HG02938 (cell line): ENCODE data around the gene PGA5.
"Not testable (repeated sequence)": the region's sequence is repeated elsewhere in the genome, so short reads cannot be mapped to it uniquely, and the experiment has no call there.

Source experiments
- ATAC-seq: cut with Tn5 transposase; IDR thresholded peaks from one replicate; pipeline ENCODE4 v1.9.1; 2021; ENCODE audit warnings: mild to moderate bottlenecking, moderate library complexity; ENCODE audit not compliant: unreplicated experiment

PGA5 gene

DNA sequence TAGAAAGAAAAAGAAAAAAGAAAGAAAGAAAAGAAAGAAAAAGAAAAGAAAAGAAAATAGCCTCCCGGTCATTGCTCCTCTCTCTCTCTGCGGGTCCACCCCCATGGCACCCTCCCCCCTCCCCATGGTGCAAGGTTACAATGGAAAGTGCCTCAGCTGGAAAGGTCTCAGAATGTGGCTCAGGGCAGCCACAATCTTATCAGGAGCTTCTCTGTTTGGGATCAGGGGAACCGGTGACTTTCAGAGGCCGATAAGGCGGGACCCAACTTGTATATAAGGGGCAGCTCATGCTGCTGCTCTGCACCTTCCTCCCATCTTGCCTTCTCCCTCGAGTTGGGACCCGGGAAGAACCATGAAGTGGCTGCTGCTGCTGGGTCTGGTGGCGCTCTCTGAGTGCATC, at the start of gene PGA5:
PGA5 (plus strand) TSS at position 301 of the 400 bp plus-strand sequence; CDS start at position 353, 52 bp downstream.
- ATAC-seq = not testable (repeated sequence)

DNA sequence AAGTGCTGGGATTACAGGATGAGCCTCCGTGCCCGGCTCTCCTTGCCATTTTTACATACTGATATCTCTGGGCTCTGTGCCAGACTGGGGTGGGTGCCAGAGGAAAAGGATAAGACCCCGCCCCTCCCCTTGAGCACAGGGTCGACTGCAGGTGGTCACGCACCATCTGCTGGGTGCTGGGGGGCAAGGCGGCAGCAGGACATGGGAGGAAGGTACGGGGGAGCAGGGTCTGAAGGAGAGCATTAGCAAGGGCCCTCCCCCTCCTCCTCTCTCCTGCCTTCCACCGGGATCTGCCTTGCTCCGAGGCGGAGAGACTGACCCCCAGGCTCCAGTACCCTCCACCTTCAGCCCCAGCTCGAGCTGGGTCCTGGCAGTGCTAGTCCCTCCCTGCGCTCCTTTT, 47.4 kb upstream of the PGA5 start:
- no peak for ATAC-seq

DNA sequence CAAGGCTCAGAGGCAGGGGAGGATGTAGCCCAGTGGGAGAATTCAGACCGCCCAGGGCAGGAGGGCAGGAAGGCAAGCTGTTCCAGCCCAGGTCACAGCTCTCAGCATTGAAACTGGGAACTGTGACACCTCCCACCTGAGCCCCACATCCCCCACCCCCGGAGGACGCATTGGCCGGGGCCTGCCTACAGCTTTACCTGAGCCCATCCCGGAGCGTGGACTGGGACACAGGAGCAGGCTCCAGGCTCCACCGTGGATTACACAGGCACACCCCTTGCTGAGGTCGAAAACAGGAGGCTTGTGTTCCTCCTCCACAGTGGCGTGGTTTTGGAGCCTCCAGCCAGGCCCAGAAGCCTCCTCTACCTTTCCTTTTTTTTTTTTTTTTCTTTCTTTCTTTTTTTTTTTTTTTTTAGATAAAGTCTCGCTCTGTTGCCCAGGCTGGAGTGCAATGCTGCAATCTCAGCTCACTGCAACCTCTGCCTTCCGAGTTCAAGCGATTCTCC, 46.8 kb upstream of the PGA5 start:
- ATAC-seq = no peak

DNA sequence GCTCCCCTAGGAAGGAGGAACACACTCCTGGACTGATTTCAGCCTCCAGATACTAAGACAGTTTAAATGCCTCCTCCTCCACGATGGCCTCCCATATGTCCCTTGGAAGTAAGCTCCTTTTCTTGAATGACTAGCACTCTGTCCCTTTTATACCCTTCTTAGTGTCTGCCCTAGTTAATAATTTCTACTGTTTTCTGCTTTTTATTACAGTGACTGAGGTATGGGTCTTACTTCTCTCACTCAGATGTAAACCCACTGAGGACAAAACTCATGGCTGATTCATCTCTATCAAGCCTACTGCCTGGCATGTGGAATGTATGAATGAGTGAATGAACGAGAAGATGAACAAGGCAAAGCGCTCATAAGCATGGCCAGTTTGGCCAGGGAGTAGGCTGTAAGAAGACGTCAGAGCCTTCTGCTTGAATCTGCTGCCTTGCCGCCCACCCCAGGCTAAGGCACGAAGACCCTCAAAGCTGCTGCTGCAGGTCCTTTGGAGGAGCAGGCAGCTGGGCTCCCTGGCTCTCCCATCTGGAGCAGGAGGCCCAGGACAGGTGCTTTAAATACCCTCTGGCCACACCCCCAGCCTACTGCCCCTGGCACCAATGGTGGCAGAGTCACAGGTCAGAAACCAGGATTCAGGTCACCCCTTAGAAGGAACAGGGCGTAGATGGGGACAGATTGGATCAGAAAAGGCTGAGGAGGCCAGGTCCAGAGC, 45.8 kb upstream of the PGA5 start:
- ATAC-seq = no peak

DNA sequence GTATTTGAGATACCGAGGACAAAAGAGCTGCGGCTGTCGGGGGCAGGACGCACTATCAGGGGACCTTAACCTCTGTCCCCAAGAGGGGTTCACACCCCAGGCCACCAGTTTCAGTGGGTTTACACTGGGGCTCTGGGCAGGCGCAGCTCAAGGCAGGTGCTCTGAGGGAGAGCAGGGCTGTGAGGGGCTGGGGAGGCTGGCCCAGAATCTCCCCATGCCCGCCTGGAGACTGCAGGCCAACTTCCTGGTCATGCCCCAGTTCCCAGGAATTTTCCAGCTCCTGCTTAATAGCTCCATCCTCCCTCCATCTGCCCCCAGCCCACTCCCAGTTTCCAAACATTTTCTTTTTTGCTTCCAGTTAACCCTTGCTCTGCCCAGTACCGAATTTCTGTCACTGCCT, 45.3 kb upstream of the PGA5 start:
- no peak for ATAC-seq

DNA sequence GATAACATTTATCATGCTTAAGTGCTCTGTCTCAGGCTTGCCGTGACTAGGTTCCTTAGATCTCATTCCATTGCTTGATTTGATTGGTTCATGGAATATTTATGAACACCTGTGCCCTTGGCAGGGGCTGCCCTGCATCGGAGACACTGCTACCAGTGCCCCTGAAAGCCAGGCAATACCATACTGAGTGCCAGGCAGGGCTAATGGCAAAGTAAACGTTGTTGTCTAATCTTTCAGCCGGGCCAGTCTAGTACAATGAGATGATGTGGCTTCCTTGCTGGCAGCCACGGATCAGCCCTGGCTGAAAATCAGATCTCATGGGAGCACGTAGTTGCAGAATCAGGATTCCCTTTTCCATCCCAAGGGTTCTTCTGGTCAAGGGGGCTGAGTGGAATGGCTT, 42.6 kb upstream of the PGA5 start:
- no peak for ATAC-seq

DNA sequence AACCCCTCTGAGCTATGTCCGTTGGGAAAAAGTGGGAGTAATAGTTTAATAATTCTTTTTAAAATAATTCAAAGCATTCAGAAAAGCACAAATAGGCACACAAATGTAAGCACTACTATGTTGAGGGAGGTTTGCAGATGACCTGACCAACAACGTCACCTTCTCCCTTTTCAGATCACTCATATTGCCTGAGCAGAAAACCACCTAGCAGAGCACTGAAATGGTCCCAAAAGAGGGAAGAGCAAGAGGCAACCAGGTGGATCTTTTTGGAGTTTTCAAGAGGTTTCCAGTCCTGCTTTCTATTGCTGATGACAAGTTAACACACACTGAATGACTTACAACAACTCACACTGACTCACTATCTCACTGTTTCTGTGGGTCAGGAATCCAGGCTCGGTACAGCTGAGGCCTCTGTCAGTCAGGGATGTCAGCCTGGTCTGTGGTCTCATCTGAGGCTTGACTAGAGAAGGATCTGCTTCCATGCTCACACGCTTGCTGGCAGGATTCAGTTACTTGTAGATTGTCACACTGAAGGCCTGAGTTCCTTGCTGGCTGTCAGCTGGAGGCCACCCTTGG, 41.9 kb upstream of the PGA5 start:
- ATAC-seq = no peak

DNA sequence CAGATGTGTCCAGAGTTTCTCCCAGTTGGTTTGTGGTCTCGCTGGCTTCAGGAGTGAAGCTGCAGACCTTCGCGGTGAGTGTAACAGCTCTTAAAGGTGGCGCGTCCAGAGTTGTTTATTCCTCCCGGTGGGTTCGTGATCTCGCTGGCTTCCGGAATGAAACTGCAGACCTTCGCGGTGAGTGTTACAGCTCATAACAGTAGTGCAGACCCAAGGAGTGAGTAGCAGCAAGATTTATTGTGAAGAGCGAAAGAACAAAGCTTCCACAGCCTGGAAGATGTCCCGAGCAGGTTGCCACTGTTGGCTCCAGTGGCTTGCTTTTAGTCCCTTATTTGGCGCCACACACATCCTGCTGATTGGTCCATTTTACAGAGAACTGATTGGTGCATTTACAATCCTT, 39.5 kb upstream of the PGA5 start:
- ATAC-seq = no peak

DNA sequence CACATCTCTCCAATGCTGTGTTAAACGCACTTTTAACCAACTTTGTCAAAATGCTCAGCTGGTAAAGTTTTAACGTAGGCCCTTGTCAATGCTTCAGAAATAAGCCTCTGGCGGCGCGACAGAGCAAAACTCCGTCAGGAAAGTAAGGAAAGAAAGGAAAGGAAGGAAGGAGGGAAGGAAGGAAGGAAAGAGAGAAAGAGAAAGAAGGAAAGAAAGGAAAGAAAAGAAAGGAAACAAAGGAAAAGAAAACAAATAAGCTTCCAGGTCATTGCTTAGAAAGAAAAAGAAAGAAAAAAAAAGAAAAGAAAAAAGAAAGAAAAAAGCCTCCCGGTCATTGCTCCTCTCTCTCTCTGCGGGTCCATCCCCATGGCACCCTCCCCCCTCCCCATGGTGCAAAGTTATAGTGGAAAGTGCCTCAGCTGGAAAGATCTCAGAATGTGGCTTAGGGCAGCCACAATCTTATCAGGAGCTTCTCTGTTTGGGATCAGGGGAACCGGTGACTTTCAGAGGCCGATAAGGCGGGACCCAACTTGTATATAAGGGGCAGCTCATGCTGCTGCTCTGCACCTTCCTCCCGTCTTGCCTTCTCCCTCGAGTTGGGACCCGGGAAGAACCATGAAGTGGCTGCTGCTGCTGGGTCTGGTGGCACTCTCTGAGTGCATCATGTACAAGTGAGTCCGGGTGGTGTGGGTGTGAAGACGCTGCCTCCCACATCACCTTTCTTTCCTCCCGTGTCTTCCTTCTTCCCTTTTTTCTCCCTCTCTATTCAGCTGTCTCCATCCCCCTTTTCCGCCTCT, 37.8 kb upstream of the PGA5 start, which contains the start of gene PGA3:
PGA3 (plus strand) TSS at position 566 of the 797 bp plus-strand sequence; CDS start at position 616, 50 bp downstream.
- not testable (repeated sequence) for ATAC-seq

DNA sequence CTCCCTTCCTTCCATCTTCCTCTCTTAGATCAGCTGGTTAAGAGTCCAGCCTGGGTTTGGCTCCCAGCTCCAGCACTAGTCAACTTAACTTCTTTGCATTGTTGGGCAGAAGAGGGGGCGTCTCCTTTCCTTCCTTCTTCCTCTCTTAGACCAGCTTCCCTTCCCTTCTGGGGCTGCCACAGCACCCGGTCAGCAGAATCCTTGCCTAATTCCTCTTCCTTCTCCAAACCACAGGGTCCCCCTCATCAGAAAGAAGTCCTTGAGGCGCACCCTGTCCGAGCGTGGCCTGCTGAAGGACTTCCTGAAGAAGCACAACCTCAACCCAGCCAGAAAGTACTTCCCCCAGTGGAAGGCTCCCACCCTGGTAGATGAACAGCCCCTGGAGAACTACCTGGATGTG, 37.1 kb upstream of the PGA5 start:
- ATAC-seq = not testable (repeated sequence)

DNA sequence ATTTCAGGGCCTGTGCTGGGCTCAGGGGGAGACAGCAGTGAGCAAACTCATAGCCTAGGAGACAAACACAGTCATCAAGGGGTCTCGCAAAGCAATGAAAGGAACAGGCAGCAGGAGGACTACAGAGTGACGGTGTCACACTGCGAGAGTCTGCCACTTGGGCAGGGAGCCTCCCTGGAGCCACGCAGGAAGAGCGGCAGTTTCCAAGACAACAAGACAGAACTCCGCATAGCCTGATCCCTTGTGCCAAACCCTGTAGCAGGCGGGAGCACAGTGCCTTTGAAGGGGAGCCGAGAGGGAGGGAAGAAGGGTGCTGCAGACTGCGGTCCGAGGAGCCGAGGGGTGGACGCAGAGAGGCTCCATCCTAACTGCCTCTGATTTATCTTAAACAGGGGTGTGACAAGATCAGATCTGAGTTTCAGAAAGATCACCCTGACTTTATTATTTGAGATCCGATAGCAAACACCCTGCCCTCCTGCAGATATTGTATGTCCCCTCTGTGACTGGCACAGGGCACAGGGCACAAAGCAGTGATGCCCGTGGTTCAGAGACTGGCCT, 36.4 kb upstream of the PGA5 start:
- ATAC-seq = not testable (repeated sequence)

DNA sequence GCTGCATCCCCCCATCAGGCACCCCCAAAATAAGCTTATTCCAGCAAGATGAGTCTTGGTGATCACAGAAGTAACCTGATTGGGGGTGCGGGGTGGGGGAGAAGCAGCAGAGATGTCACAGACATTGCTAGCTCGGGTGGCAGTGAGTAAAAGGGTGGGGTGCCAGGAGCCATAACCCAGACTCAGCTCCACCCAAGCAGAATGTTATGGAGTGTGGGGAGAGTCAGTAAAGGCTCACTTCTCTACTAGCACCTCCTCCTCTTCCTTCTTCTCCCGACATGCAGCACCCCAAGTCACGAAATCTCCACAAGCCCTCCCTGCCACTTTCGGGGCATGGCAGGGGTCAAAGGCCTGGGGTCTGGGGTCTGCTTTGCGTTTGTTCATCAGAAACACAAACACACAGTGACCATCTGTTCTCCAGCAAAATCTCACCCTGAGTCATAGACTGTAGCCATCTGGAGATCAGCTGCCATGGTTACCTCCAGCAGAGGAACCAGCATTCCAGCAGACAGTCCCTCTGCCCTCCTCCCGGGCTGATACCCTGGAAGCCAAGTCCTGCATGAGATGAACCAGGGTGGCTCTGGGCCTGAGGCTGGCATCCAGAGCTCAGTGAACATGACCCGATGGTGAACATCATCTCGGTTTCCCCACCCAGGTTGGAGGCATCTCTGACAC, 33.2 kb upstream of the PGA5 start:
- not testable (repeated sequence) for ATAC-seq

DNA sequence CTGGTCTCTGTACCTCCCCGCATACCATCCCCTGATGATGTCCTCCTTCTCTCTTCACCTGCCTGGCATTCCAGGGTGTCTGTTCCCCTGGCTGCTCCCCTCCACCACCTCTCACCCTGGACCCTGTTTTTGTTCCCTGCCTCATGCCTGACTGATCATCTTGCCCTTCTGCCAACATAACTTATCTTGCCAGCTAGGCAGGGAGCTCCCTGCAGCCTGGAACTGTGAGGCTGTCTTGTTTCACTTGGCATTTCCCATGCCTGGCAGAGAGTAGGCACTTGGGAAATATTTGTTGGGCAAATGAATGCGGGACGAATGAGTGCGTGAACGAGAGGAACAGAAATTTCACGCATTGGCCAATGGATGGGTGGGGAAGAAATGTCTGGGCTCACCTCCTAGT, 30.3 kb upstream of the PGA5 start:
- not testable (repeated sequence) for ATAC-seq

DNA sequence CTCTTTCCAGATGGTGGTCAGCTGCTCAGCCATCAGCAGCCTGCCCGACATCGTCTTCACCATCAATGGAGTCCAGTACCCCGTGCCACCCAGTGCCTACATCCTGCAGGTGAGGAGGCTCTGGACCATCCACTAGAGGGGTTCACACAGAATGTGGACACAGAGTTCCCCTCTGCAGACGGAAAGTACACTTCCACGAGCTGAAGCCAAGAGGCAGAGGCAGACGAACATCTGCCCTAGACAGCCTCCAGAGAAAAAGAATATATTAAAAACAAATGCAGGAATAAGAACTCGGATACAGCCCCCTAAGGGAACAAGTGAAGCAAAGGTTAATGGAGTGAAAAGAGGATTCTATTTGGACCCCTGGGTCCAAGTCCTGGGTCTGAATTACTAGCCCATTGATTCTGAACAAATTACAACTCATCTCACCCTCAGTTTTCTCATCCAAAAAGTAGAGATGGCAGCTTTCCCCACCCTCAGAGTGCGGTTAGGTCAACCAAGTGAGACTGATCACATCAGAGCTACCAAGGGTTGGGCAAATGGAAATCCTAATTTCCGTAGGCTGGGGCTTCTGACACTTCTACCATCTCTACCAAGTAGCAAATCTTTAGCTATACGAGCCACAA, 29.5 kb upstream of the PGA5 start:
- ATAC-seq = not testable (repeated sequence)

DNA sequence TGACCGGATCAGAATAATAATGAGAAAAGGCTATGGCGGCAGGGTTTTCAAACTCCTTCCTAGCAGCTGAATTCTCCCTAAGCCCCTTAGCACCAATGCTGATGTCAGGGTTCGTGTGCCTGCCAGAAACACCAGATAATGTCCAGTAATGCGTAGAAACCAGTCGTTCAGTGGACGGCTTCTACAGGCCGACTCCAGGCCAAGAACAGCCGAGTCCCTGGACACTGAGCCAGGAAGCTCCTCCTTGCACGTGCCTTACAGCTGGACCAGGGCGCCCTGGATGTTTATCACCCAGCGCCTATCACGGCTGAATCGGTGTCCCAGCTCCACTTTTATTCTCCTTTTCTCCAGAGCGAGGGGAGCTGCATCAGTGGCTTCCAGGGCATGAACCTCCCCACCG, 28.8 kb upstream of the PGA5 start:
- ATAC-seq = not testable (repeated sequence)

DNA sequence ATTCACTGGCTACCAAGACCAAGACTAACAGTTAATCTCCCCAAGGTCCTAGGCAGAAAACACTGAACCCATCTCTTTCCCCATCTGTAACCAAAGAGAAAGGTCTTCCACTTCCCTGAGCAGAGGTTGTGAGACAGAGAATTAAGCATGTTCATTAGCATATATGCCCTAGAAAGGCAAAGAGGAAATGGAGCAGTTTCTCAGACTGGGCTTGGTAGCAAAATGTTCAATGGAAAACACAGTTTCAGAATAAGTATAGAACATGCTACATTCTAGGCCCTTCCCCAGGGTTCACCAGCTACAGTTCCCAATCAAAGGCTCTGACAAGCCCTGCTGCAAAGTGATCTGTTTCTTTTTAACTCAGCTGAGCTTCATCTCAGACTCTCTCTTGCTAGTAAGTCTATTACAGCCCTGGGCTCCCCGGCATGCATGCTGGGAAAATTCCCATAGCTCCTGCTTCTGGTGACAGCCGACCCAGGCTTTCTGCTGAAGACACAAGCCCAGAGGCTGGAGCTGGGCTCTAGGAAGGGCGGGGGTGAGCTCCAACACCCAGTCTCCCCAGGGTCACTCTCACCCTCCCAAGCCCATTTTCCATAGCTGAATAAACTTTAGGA, 27.2 kb upstream of the PGA5 start:
- ATAC-seq = not testable (repeated sequence)

DNA sequence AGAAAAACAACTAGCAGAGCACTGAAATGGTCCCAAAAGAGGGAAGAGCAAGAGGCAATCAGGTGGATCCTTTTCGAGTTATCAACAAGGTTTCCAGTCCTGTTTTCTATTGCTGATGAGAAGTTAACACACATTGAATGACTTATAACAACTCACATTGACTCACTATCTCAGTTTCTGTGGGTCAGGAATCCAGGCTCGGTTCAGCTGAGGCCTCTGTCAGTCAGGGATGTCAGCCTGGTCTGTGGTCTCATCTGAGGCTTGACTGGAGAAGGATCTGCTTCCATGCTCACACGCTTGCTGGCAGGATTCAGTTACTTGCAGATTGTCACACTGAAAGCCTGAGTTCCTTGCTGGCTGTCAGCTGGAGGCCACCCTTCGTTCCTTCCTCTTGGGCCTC, 22.7 kb upstream of the PGA5 start:
- ATAC-seq = not testable (repeated sequence)

DNA sequence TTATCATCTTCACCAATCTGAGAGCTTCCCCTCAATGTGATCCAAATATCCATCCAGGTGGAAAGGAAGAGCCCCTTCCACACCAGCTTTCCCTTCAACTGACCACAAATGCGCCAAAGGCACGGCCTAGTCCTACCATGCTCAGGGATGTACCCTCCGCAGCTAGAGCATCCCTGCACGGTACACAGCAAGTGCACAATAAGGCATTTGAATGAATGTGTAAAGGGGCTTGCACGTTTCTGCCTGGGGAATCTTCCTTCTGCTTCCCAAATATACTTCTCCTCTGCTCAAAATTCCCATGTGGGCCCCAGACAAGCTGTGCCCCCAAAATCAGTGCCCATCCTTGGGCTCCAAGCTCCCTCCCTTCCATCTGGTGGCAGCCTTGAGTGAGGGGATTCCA, 22.0 kb upstream of the PGA5 start:
- not testable (repeated sequence) for ATAC-seq

DNA sequence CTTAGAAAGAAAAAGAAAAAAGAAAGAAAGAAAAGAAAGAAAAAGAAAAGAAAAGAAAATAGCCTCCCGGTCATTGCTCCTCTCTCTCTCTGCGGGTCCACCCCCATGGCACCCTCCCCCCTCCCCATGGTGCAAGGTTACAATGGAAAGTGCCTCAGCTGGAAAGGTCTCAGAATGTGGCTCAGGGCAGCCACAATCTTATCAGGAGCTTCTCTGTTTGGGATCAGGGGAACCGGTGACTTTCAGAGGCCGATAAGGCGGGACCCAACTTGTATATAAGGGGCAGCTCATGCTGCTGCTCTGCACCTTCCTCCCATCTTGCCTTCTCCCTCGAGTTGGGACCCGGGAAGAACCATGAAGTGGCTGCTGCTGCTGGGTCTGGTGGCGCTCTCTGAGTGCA, 18.9 kb upstream of the PGA5 start, which contains the start of gene PGA4:
PGA4 (plus strand) TSS at position 301 of the 400 bp plus-strand sequence; CDS start at position 355, 54 bp downstream.
- ATAC-seq = not testable (repeated sequence)

DNA sequence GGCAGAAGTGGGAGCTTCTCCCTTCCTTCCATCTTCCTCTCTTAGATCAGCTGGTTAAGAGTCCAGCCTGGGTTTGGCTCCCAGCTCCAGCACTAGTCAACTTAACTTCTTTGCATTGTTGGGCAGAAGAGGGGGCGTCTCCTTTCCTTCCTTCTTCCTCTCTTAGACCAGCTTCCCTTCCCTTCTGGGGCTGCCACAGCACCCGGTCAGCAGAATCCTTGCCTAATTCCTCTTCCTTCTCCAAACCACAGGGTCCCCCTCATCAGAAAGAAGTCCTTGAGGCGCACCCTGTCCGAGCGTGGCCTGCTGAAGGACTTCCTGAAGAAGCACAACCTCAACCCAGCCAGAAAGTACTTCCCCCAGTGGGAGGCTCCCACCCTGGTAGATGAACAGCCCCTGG, 18.3 kb upstream of the PGA5 start:
- ATAC-seq = not testable (repeated sequence)
